8988T (cell line): Measurements from ENCODE around the gene PLCL1.

Source experiments
- DNase-seq: peaks from one replicate; pipeline ENCODE4 v3.0.0; 2011

The PLCL1 gene

DNA sequence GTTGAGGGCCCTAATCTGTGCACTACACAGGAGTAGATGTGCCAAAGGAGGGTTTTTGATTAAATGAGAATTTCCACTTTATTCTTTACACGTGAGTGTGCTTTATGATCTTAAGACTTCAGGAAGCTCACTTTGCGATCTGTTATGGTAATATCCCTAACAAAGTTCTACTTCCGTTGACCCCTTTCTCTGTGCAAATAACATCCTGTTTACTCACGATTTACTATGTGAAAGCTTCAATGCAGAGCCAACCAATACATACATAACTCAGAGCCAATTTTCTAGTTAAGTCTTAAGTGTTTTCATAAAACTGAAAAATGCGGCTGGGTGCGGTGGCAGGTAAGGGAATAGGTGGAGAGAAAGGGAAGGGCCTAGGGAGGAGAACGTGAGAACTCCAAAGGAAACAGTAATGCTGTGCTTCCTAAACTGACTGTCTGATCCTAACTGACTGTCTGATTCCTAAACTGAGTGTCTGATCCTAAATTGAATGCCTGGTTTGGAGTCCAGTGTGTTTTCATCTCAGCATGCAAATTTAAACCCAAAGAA lies 87.6 kb downstream of the PLCL1 start:
- DNase-seq, result no peak

DNA sequence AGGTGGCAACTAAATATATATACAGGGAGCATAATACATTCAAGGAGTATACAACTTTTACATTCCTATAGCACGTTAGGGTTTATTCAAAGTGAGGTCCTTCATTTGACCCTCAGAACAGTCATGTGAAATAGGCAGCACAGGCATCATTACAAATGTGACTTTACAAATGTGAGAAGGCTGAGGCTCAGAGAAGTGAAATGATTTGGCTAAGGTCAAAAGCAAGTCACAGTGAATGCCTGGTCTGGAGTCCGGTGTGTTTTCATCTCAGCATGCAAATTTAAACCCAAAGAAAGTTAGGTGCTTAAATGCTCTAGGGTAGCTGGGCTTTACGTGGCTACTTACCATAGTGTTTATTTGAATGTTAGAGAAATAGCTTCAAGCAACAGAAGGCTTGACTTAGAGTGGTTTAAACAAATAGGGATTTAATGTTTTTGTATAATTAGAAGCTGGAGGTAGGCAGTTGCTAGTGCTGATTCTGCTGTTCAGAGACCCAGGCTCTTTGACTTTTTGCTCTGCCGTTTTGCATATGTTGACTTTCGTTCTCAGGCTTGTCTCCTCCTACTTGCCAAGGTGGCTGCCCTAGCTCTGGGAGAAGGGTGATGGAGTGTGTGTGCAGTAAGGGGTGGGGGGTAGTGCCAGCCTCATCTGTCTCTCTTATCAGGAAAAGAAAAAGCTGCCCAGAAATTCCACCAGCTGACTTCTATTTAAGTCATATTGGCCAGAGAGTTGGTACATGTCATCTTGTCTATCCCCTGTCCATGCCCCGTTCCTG lies 89.2 kb downstream of the PLCL1 start:
- DNase-seq, result no peak

- DNase-seq, result no peak
These were observed 90.4 kb downstream of the PLCL1 start for GRCh38 chr2:197894751-197895274.

DNA sequence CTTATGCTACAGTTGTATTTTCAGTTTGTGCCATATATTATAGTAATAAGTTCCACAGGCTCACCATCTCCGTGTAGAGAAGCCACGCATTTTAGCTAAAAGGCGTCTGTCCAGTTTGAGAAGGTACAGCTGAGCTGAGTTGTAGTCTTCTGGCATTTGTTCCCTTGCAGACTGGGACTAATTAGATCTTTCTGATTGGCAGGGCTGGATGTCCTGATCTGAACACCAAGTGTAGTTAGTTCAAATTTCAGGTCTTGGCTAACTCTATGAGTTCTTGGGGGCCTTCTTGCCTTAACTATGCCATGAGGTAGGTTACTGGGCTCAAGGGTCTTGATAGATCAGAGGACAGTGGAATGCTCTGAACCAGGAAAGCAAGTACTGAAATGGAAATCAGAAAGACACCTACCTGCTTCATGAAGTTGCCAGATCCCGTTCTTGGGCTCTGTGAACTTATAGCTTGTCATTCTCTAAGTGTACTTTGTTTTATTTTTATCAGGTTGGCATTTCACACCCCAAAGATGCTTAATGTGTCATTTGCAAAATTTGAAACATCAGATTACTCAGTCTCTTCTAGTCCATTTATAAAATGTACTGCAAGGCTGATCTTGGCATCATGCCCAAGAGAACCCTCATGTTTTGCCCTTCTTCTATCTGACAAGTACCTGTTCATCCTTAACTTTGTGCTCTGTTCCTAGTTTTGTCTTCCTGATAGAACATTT lies 93.7 kb downstream of the PLCL1 start:
- DNase-seq, result no peak

DNA sequence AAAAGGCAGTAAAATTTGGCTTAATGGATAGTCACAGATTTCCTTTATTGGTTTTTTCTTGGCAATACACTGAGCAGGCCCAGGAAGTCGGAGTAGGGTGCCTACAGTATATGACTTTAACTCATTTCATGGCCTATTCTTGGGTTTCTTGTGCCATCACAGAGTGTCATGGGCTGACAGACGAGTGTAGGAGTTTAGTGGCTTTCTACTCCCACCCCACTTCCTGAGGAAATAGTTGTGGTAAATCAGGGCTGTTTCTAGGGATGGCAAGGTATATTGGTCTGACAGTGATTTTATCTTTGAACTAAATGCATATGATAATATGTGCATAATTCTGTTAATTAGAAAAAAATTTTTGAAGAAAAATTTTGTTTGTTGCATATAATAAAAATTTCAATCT lies 100.1 kb downstream of the PLCL1 start:
- DNase-seq, result no peak

DNA sequence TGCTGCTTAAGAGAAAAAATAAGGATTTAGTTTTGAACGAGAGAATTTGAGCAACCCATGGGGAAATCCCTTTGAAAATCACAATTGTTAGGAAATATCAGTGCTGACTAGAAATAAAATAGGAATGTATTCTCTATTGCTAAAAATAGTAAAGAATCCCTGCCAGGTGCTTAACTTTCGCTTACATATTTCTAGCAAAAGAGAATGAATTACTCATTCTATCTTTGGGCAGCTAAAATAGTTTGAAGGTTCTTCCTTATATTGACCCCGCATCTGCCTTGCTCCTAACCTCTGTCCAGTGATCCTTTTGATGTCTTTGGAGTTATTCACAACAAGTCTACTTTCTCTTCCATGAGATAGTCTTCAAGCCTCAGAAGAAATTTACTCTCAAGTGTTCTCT lies 103.8 kb downstream of the PLCL1 start:
- DNase-seq, result no peak

DNA sequence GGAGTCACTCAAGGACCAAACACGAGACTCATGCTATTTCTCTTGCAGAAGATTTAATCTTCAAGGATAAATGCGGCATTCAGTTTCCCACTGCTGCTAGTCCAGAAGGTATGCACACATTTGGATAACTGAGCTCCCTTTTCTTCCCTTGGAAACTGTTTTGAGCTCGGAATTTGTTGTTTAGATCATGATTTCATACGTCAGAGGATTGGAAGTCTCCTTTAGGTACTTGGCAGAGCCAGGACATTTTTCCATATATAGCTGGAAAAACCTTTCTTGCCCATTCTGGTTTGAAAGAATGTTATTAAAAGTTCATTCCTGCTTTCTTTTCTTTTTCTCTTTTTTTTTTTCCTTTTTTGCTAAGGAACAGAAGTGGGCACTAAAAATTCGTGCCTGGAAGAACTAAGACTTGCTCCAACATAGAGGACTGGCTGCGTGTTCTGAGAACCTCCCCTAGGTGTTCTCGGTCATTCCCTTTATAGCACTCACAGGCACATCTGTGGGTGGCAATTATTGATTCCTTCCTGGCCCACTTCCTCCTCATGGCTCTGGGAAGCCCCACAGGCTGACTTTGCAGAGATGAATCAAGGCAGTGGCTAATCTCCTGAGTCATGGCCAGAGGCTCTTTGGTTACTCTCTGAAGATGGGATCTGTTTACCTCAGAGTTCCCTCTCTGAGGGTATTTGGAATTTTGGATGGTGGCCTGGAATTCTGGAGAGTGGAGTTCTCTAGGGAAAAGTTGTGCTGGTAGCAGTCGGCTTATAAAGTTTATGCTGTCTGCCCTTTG lies 104.8 kb downstream of the PLCL1 start:
- DNase-seq, result no peak

DNA sequence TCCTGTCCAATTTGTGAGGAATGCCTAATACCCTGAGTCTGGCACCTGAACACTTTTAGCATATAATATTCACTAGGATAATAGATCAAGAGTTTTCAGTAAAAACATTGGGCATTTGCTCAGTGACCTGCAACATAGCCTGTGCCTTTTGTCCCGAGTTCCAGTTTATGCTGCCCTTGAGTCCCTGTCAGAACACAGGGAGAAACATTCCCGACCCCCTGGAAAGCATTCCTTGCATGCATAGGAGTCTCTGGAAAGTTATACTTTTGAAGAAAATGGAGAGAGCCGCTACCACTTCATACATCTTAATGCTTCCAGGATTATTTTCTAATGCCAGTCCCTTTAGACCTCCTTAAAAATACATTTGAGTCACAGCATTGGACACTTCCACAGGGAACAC lies 107.3 kb downstream of the PLCL1 start:
- DNase-seq, result no peak

GRCh38 chr2:197913084-197913483 lies 108.7 kb downstream of the PLCL1 start:
- DNase-seq, result no peak

DNA sequence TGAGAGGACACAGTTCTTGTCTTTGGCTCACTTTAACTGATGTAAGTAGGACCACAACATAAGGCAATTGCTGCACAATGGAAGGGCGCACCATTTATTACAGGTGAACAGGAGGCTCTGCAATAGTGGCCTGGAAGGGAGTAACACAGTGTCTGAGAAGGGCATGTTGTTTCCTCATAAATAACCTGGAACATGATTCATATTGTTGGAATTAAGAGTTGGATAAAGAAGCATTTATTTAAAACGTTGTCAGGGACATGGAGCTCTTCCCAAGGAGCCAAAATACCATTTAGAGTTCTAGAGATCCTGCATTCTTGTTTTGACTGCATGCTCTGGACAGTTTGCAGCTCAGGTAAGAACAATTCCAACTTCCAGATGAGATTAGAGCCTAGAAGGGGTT lies 110.4 kb downstream of the PLCL1 start:
- no peak for DNase-seq

DNA sequence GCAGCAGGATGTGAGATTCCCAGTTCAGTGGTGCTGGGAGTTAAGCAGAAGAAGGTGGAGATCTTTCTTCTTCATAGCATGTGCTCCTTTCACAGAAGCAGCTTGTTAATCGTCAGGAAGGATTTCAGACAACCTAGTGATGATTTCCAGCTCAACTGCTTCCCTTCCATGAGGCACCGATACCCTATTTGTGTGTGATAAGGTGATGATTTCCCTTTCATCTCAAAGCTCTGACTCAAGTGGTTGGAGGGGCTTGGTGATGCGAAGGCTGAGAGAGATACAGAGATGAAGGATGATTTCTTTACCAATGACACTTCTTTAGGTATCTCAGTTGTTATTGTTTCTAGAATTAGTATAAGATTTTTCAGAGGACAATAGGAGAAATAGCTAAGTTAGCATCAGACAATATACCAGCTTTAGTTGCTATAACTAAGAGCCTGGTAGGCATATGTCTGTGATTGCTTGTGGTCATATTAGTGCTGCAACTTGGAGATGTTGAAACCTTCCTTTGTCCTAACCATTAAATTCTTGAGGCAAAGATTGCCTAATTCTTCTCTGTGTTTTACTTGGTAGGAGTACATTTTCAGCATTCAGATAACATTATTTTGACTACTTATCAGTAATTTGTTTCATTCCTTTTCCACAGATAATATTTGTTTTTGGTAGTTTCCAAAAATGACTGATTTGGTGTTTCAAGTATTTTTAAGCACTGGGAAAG lies 111.3 kb downstream of the PLCL1 start:
- no peak for DNase-seq

GRCh38 chr2:197919487-197919886 lies 115.1 kb downstream of the PLCL1 start:
- DNase-seq, result no peak

GRCh38 chr2:197920088-197920487 lies 115.7 kb downstream of the PLCL1 start:
- DNase-seq, result no peak

DNA sequence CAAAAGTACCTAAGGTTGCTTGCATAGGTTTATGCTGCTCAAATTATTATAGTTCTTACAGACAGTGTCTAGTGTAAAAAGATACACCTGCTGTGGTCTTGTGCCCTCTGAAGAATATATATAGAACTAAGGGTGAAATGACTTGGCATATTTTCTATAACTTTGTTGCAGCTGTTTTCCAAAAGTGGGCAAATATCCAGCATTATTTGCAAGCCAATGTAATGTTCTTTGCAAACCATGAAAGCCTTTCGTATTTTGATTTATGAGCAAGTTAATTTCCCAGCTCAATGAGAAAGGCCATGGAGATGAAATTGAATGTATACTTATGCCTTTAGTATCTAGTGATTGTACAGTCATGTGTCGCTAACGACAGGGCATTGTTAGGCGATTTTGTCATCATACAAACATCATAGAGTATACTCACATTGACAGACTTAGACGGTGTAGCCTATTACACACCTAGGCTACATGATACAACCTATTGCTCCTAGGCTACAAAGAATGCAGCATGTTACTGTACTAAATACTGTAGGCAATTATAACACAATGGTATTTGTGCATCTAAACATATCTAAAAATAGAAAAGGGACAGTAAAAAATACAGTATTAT lies 116.3 kb downstream of the PLCL1 start:
- DNase-seq, result no peak

GRCh38 chr2:197924483-197924882 lies 120.1 kb downstream of the PLCL1 start:
- no peak for DNase-seq

GRCh38 chr2:197925204-197925603 lies 120.8 kb downstream of the PLCL1 start:
- DNase-seq, result no peak

DNA sequence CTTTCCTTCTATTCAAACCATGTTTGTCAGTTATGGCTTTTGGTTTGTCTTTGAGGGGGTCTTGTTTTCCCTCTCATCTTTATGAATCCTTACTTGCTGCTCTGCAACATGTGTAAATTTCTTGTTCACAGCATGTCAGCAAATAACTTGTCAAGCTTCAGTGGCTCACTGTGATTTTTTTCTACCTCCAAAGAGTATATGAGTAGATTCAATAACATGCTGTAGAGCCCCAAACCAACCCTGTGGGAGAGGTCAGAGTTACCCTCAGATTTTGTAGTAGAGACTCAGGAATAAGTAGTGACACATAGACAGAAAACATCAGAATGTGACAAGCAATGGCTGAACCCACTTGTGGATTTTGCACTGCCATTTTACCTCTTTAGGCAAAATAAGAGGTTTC lies 121.6 kb downstream of the PLCL1 start:
- DNase-seq, result no peak

GRCh38 chr2:197926673-197927072 lies 122.3 kb downstream of the PLCL1 start:
- no peak for DNase-seq

DNA sequence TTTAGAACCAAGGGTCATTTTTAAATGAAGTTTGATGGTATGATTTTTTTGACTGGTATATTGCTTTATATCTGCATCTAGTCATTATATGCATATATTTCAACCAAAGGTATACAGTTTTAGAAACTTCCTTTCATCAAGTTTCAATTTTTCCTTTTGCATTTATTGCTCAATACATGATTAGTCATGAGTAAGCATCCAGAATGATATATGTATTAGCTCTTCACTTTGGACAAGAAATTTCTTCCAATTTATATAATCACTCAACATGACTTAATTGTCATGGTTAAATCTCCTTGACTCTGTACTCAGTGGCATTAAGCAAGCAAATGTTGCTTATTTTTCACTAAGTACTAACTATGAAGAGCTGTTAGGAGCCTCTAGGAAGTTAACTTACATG lies 123.6 kb downstream of the PLCL1 start:
- DNase-seq, result no peak

DNA sequence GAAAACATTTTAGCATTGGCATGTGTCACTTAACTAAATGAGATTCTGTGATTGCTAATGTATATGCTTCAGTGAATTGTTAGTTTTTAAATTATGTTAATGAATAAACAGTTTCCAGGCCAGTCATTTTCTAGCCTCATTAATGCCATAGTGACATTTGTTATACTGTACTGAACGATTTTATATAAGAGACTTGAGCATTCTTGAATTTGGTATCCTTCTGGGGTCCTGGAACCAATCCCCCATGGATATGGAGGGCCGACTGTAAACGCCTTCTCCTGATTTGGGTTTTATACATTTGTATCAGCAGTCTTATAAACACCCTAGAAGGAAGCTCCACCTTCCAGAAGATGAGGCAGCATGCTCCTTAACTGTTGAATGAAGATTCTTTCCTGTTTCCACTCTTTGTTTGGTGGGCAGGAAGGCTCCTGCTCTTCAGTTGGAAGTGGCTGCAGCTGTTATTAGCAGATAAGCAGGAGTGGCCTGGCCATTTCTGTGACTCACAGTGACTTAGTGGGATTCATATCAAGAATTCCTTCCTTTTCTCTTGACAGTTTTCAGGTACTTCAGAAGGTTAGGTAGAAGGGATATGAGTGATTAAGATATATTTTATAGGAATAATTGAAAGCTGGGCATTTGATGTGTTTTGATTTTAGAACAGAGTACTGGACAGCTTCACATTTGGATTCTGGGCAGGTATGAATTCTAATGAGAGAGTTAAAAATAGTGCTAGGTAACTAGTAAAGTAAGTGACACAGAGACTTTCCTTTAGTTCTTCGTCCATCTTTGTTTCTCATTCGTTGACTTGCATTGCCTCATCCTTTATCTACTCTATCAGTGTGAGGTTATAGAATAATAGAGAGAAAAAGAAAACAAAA lies 124.9 kb downstream of the PLCL1 start:
- no peak for DNase-seq

- no peak for DNase-seq
These were observed 125.5 kb downstream of the PLCL1 start for GRCh38 chr2:197929886-197930227.
